Choroid plexus epithelial cell (primary cell): ENCODE data around the gene NFKBIB.
"Not testable (repeated sequence)": the region's sequence is repeated elsewhere in the genome, so short reads cannot be mapped to it uniquely, and the experiment has no call there.

Experiments used
- DNase-seq: peaks from one replicate; pipeline ENCODE4 v3.0.0-alpha.2; 2010; ENCODE audit warnings: low read depth
- H3K4me3 ChIP-seq: 2 replicates; pipeline ENCODE4 v1.5.1; 2011; ENCODE audit warnings: low read depth, mild to moderate bottlenecking, control low read depth, low read length, moderate library complexity
- CTCF ChIP-seq: conservative IDR thresholded peaks from 2 replicates; pipeline ENCODE4 v1.5.1; 2011; ENCODE audit warnings: low read depth, mild to moderate bottlenecking, control low read depth, inconsistent platforms, low read length, moderate library complexity

Gene NFKBIB

GRCh38 chr19:38939957-38940356 lies 40.2 kb downstream of the NFKBIB start:
- no peak for DNase-seq
- H3K4me3 ChIP-seq: no peak overlapping the region
- no peak for TF ChIP-seq CTCF

DNA sequence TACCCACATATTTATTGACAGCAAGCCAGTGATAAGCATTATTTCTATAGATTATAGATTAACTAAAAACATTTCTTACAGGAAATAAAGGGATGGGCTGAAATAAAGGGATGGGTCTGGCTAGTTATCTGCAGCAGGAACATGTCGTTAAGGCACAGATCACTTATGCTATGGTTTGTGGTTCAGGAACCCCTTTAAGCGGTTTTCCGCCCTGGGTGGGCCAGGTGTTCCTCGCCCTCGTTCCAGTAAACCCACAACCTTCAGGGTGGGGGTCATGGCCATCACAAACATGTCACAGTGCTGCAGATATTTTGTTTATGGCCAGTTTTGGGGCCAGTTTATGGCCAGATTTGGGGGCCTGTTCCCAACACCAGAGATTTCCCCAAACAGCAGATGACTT lies 41.7 kb downstream of the NFKBIB start:
- not testable (repeated sequence) for DNase-seq, H3K4me3 ChIP-seq

DNA sequence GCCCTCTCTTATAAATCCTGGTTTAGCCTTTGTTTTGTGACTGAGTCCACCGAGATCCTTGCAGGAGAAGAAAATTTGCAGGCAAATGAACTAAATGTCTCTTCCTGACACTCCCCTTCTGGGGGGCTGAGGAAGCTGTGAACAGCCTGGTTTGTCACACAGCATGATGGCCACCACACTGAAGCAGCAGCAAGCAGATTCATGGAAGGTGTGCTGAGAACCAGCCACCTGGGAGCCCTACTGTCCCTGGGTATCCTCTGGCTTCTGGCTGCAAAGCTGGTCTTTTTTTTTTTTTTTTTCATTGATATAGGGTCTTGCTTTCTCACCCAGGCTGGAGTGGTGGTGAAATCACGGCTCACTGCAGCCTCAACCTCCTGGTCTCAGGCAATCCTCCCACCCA lies 42.2 kb downstream of the NFKBIB start:
- no peak for DNase-seq
- no peak for TF ChIP-seq CTCF

DNA sequence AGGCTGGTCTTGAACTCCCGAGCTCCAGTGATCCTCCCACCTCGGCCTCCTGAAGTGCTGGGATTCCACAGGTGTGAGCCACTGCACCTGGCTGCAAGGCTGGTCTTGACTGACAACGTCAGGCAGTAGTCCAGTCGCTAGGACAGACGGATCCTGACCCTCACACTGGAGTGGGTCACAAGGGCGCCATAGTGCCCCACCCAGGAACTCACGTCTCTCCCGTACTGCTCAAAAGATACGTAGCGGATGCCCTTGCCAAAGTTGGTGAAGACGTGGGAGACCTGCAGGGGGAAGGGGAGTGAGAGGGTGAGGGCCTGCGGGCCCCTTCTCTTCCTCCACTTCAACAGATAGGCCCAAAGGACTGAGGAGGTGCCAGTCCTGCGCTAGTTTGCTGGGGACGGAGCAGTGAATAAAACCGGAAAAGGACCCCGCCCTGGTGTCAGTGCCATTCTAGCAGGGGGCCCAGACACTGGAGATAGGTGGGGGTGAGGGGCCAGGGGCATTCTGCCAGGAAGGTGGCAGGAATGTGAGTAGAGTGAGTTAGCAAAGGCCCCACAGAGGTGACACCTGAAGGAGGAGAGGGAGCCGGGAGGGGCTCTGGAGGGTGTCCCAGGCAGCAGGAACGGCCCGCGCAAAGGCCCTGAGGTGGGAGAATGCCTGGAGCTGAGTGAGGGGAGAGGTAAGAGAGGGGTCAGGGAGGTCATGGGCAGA lies 42.9 kb downstream of the NFKBIB start:
- TF ChIP-seq CTCF: no peak

More for the DNA sequence above, 42.2 kb downstream of the NFKBIB start:
- no peak overlapping the region for H3K4me3 ChIP-seq

DNA sequence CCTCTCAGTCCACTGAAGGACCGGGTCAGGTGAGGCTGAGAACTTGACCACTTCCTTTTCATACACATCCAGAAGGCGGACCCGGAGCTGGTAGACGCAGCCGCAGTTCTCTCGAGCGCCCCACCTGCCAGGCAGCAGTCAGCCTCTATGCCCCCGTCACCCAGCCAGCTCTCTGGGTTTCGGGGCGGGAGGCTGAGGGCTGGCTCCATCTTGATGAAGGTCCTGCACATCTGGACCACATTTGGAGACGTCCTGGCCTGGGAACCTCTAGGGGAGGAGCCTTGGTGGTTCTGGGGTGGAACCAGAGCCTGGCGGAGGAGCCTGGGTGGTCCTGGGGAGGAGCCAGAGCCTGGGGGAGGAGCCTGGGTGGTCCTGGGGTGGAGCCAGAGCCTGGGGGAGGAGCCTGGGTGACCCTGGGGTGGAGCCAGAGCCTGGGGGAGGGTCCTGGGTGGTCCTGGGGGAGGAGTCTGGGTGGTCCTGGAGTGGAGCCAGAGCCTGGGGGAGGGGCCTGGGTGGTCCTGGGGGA lies 45.3 kb downstream of the NFKBIB start:
- no peak for DNase-seq
- TF ChIP-seq CTCF: no peak
- no peak overlapping the region for H3K4me3 ChIP-seq

More for the DNA sequence above, 42.9 kb downstream of the NFKBIB start:
- DNase-seq: no peak
- H3K4me3 ChIP-seq: no peak overlapping the region

GRCh38 chr19:38945562-38946228 lies 45.9 kb downstream of the NFKBIB start:
- DNase-seq: no peak
- no peak for TF ChIP-seq CTCF
- no peak overlapping the region for H3K4me3 ChIP-seq

GRCh38 chr19:38946229-38947010 lies 46.7 kb downstream of the NFKBIB start:
- no peak for TF ChIP-seq CTCF
- no peak overlapping the region for H3K4me3 ChIP-seq
- no peak for DNase-seq
